ENCODE results near the gene C8G. TPM values are rescaled to one million over a fixed set of nuclear protein-coding genes. Genes with fewer than 3 reads are reported as not detected.

Gene C8G
- polyA plus RNA-seq, 1 experiment = 0.48 TPM

- Histone ChIP-seq H3K4me3 (ENCODE audit: low read depth, low read length) (no peak overlapping the region), H3K36me3 (ENCODE audit: control insufficient read depth, insufficient read depth, low read length) (peaks cover 34% of the 10 kb centered on the region), H3K27me3 (ENCODE audit: control insufficient read depth, insufficient read depth, low read length) (no peaks in the 10 kb centered on the region)
- POLR2A ChIA-PET = no interaction called here
- TF ChIP-seq, protein P1, sequence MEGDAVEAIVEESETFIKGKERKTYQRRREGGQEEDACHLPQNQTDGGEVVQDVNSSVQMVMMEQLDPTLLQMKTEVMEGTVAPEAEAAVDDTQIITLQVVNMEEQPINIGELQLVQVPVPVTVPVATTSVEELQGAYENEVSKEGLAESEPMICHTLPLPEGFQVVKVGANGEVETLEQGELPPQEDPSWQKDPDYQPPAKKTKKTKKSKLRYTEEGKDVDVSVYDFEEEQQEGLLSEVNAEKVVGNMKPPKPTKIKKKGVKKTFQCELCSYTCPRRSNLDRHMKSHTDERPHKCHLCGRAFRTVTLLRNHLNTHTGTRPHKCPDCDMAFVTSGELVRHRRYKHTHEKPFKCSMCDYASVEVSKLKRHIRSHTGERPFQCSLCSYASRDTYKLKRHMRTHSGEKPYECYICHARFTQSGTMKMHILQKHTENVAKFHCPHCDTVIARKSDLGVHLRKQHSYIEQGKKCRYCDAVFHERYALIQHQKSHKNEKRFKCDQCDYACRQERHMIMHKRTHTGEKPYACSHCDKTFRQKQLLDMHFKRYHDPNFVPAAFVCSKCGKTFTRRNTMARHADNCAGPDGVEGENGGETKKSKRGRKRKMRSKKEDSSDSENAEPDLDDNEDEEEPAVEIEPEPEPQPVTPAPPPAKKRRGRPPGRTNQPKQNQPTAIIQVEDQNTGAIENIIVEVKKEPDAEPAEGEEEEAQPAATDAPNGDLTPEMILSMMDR (IDR thresholded peaks at IDR 0.05; ENCODE audit: insufficient read depth, low read depth, low read length) = no peak
- no peak for DNase-seq (ENCODE audit: low read depth)
- CTCF ChIA-PET = interaction anchor here (0.8 kb wide), 1 partner anchor 35 kb away, joined by 3 read pairs; no protein-coding TSS in a partner anchor
Observed at GRCh38 chr9:136915632-136916329, 29.3 kb upstream of the C8G start.

- H3K4me3 ChIP-seq (ENCODE audit: low read depth, low read length) = no peak overlapping the region
- no peak for DNase-seq (ENCODE audit: low read depth)
- POLR2A ChIA-PET = no interaction called here
- TF ChIP-seq, protein P1 (IDR thresholded peaks at IDR 0.05; ENCODE audit: insufficient read depth, low read depth, low read length) = no peak
- no peaks in the 10 kb centered on the region for H3K27me3 ChIP-seq (ENCODE audit: control insufficient read depth, insufficient read depth, low read length)
- peaks cover 36% of the 10 kb centered on the region for H3K36me3 ChIP-seq (ENCODE audit: control insufficient read depth, insufficient read depth, low read length)
- CTCF ChIA-PET = no interaction called here
Observed at GRCh38 chr9:136916330-136917184, 28.5 kb upstream of the C8G start.

DNA sequence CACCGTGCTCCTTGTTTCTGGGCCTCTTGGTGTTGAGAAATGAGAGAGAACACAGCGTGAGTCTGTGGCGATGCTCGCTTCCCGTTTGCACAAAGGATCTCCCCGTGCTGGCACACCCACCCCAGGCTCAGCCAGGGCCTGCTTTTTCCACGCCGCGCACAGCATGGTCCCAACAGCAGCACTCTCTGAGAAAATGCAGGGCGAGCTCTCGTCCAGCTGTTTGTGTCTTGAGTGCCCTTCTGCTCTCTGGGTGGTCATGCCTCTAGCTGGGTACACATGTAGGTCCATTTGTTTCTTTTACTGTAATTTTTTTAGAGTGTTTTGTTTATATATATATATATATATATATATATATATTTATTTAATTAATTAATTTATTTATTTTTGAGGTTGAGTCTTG lies 27.1 kb upstream of the C8G start:
- H3K27me3 ChIP-seq (ENCODE audit: control insufficient read depth, insufficient read depth, low read length) = no peaks in the 10 kb centered on the region
- ChIA-PET CTCF (interaction anchor here (1.0 kb wide), 1 partner anchor 10 kb away, joined by 4 read pairs; no protein-coding TSS in a partner anchor), POLR2A (no interaction called here)
- DNase-seq (ENCODE audit: low read depth) = no peak
- peaks cover 38% of the 10 kb centered on the region for H3K36me3 ChIP-seq (ENCODE audit: control insufficient read depth, insufficient read depth, low read length)
- TF ChIP-seq, protein P1 (IDR thresholded peaks at IDR 0.05; ENCODE audit: insufficient read depth, low read depth, low read length) = no peak
- H3K4me3 ChIP-seq (ENCODE audit: low read depth, low read length) = no peak overlapping the region

DNA sequence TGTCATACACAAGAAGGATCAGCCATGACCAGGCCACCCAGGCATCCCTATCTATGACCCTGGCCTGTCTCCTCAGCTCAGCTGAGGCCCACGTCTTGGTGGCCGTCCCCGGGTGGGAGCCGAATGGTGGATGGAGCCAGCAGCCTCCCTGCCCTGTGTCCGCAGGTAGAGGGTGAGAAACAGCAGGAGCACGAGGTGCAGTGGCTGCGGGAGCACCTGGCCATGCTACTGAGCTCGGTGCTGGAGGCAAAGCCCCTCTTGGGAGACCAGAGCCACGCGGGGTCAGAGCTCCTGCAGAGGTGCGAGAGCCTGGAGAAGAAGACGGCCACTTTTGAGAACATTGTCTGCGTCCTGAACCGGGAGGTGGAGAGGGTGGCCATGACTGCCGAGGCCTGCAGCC lies 25.0 kb upstream of the C8G start:
- no peak for DNase-seq (ENCODE audit: low read depth)
- CTCF ChIA-PET = interaction anchor here (1.2 kb wide), 1 partner anchor 24 kb away, joined by 4 read pairs; no protein-coding TSS in a partner anchor
- H3K27me3 ChIP-seq (ENCODE audit: control insufficient read depth, insufficient read depth, low read length) = no peaks in the 10 kb centered on the region
- TF ChIP-seq, protein P1 (IDR thresholded peaks at IDR 0.05; ENCODE audit: insufficient read depth, low read depth, low read length) = no peak
- H3K36me3 ChIP-seq (ENCODE audit: control insufficient read depth, insufficient read depth, low read length) = peaks cover 37% of the 10 kb centered on the region
- POLR2A ChIA-PET = no interaction called here
- no peak overlapping the region for H3K4me3 ChIP-seq (ENCODE audit: low read depth, low read length)

- DNase-seq (ENCODE audit: low read depth) = no peak
- Histone ChIP-seq H3K4me3 (ENCODE audit: low read depth, low read length) (no peak overlapping the region), H3K36me3 (ENCODE audit: control insufficient read depth, insufficient read depth, low read length) (peaks cover 34% of the 10 kb centered on the region), H3K27me3 (ENCODE audit: control insufficient read depth, insufficient read depth, low read length) (no peaks in the 10 kb centered on the region)
- CTCF ChIA-PET = interaction anchor here (1.0 kb wide), 1 partner anchor 108 kb away, joined by 3 read pairs; no protein-coding TSS in a partner anchor
- POLR2A ChIA-PET = no interaction called here
- TF ChIP-seq, protein P1 (IDR thresholded peaks at IDR 0.05; ENCODE audit: insufficient read depth, low read depth, low read length) = no peak
Observed at GRCh38 chr9:136920734-136921231, 24.3 kb upstream of the C8G start.
